GM18505 (cell line): ENCODE results near the gene ZDHHC6.
"Not testable (repeated sequence)": the region's sequence is repeated elsewhere in the genome, so short reads cannot be mapped to it uniquely, and the experiment has no call there.

ENCODE experiments used
- ATAC-seq: cut with Tn5 transposase; IDR thresholded peaks from one replicate; pipeline ENCODE4 v1.9.1; 2021; ENCODE audit not compliant: unreplicated experiment
- POLR2A ChIP-seq: IDR thresholded peaks from 4 replicates; pipeline ENCODE4 v1.6.1; 2011; ENCODE audit warnings: borderline replicate concordance; ENCODE audit not compliant: insufficient read depth, insufficient read length; ENCODE audit errors: extremely low read depth

ZDHHC6 gene

GRCh38 chr10:112393827-112394226 is 52.9 kb downstream of the ZDHHC6 start:
- no peak for TF ChIP-seq POLR2A

GRCh38 chr10:112393341-112393740 is 53.4 kb downstream of the ZDHHC6 start:
- no peak for ATAC-seq
- no peak for TF ChIP-seq POLR2A

More at GRCh38 chr10:112393827-112394226, 52.9 kb downstream of the ZDHHC6 start:
- no peak for ATAC-seq

DNA sequence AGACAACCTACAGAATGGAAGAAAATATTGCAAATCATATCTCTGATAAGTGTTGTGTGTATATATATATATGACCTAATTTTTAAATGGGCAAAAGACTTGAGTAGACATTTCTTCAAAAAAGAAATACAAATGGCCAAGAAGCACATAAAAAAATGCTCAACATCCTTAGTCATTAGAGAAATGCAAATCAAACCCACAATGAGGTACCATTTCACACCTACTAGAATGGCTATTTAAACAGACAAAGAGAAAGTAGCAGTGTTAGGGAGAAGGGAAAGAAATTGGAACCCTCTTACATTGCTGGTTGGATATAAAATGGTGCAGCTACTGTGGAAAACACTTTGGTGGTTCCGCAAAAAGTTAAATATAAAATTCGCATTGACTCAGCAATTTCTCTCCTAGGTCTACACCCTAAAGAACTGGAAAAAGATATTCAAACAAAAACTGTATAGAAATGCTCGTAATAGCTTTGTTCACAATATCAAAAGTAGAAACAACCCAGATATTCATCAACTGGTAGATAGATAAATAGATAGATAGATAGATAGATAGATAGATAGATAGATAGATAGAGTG is 56.5 kb downstream of the ZDHHC6 start:
- no peak for TF ChIP-seq POLR2A
- no peak for ATAC-seq

DNA sequence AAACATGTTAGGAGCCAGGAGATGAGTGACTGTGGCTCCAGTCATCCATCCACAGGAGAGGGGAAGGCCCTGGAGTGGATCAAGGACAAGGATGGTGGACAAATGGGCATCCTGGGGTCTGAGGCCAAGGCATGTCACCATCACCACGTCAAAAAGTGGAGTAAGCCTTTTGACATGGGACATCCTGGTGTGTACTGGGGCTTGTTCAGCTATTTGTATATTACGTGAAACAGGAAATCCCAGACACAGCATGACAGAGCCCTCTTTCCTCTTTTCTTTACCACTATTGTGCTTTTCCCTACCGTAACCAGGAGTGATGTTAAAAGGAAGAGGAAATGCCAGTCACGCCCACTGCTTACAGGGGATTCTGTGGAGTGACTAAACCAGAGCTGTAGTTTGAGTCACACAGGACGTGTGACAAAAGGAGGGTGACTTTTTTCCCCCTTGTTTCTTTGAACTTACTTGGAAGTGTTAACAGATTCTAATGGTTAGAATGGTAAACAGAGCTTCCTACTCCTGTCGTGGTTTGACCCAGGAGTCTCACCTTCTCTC is 57.4 kb downstream of the ZDHHC6 start:
- ATAC-seq: peak; percentile 67
- no peak for TF ChIP-seq POLR2A

GRCh38 chr10:112388548-112388947 is 58.2 kb downstream of the ZDHHC6 start:
- ATAC-seq: no peak

GRCh38 chr10:112388056-112388455 is 58.7 kb downstream of the ZDHHC6 start:
- not testable (repeated sequence) for ATAC-seq

More at GRCh38 chr10:112388548-112388947, 58.2 kb downstream of the ZDHHC6 start:
- no peak for TF ChIP-seq POLR2A

DNA sequence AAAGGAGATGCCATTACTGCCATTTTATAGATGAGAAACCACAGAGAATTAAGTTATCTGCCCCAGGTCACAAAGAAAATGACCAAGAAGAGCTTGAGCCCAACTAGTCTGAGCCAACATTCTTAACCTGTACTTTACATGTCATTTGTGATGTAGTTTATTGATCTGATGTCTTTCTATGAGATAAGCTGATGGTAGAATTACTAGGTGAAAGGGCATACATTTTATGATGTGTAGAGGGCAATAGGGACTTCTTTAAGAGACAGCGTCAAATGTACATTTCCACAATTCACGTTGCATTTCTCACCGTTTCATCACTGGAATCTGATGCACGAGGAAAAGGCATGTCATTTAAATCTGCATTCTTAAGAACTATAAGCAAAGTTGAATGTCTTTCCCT is 61.5 kb downstream of the ZDHHC6 start:
- ATAC-seq: no peak
- no peak for TF ChIP-seq POLR2A

GRCh38 chr10:112384141-112384540 is 62.6 kb downstream of the ZDHHC6 start:
- no peak for TF ChIP-seq POLR2A
- no peak for ATAC-seq

DNA sequence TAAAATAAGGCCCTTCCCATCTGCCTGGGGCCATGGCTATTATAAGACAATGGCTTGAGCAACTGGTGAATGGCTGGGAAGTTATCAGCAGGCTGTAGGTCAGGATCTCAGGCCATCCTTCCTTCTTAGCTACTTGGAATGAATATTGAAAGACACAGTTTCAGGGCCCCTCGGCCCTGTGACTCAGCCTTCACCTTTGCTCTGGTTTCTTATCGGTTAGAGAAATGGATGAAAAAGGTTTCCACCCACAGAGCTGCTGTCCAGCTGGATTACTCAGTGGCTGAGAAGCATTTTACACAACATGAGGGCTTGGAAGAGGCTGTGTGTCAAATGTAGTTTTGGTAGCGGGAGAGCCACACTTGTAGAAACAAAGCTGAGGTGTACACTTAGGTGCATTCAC is 63.4 kb downstream of the ZDHHC6 start:
- TF ChIP-seq POLR2A: no peak
- no peak for ATAC-seq

DNA sequence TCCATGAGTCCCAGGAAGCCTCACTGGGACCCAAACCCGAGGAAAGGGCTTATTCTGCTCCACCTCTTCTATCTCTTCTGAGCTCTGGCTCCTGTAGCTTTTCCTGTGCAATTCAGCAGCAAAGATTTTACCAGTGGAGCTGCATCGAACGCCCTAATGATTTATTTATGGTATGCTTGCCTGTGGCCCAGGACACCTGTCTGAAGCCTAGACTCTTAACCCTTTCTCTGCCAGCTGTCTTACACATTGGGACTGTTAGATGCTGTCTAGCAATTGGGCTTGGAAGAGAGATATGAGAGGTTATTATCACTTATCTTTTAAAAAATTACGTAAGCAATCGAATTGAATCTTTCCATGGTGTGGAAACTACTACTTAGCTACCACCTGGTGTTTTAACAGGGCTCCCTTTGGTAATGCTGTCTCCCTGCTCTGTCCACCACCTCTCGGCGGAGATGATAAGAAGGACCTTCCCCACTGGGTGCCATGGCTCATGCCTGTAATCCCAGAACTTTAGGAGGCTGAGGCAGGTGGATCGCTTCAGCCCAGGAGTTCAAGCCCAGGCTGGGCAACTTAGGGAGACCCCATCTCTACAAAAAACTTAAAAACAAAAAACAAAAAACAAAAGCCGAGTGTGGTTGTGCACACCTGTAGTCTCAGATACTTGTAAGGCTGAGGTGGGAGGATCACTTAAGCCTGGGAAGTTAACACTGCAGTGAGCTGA is 64.0 kb downstream of the ZDHHC6 start:
- ATAC-seq: no peak

More for the DNA sequence above, 64.0 kb downstream of the ZDHHC6 start:
- TF ChIP-seq POLR2A: no peak
